HG03457 (cell line): ENCODE measurements around the gene FOXL2.

ENCODE experiments used
- ATAC-seq: cut with Tn5 transposase; IDR thresholded peaks from one replicate; pipeline ENCODE4 v1.9.1; 2021; ENCODE audit warnings: moderate number of reproducible peaks; ENCODE audit not compliant: unreplicated experiment

FOXL2 gene

DNA sequence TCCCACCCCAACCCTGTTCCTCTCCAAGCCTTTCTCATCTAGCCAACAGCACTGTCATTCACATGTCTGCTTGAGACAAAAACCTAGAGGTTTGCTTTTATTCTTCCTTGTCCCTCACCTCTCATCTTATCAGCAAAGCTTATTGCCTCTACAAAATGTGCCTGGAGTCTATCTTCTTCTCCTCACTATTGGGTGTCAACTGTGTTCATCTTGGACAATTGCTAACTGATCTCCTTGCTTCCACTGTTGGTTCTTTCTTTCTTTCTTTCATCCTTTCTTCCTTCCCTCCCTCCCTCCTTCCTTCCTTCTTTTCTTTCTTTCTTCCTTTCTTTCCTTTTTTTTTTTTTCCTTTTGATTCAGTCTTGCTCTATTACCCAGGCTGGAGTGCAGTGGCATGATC, 48.2 kb downstream of the FOXL2 start:
- no peak for ATAC-seq

- no peak for ATAC-seq
Measured at GRCh38 chr3:138898301-138898700, 48.6 kb downstream of the FOXL2 start.
